AG09309 (cell line): Measurements from ENCODE around the gene SEPTIN1.
"Not testable (repeated sequence)": the region's sequence is repeated elsewhere in the genome, so short reads cannot be mapped to it uniquely, and the experiment has no call there.

Experiments used
- DNase-seq: peaks from one replicate; pipeline ENCODE4 v3.0.0-alpha.2; 2010; ENCODE audit warnings: low read depth
- H3K4me3 ChIP-seq: 2 replicates; pipeline ENCODE4 v1.5.1; 2011; ENCODE audit warnings: mild to moderate bottlenecking, low read depth, low read length, moderate library complexity; ENCODE audit not compliant: control insufficient read depth
- TF ChIP-seq, protein P1 (sequence below): IDR thresholded peaks from 2 replicates; pipeline ENCODE4 v1.5.1; 2011; ENCODE audit warnings: mild to moderate bottlenecking, low read depth, low read length, inconsistent platforms; ENCODE audit not compliant: insufficient read depth, control insufficient read depth; ENCODE audit errors: missing control alignments

The SEPTIN1 gene

GRCh38 chr16:30401768-30402425 lies 19.5 kb upstream of the SEPTIN1 start:
- TF ChIP-seq, protein P1, sequence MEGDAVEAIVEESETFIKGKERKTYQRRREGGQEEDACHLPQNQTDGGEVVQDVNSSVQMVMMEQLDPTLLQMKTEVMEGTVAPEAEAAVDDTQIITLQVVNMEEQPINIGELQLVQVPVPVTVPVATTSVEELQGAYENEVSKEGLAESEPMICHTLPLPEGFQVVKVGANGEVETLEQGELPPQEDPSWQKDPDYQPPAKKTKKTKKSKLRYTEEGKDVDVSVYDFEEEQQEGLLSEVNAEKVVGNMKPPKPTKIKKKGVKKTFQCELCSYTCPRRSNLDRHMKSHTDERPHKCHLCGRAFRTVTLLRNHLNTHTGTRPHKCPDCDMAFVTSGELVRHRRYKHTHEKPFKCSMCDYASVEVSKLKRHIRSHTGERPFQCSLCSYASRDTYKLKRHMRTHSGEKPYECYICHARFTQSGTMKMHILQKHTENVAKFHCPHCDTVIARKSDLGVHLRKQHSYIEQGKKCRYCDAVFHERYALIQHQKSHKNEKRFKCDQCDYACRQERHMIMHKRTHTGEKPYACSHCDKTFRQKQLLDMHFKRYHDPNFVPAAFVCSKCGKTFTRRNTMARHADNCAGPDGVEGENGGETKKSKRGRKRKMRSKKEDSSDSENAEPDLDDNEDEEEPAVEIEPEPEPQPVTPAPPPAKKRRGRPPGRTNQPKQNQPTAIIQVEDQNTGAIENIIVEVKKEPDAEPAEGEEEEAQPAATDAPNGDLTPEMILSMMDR, result no peak
- no peak for DNase-seq
- H3K4me3 ChIP-seq, result no peak overlapping the region

DNA sequence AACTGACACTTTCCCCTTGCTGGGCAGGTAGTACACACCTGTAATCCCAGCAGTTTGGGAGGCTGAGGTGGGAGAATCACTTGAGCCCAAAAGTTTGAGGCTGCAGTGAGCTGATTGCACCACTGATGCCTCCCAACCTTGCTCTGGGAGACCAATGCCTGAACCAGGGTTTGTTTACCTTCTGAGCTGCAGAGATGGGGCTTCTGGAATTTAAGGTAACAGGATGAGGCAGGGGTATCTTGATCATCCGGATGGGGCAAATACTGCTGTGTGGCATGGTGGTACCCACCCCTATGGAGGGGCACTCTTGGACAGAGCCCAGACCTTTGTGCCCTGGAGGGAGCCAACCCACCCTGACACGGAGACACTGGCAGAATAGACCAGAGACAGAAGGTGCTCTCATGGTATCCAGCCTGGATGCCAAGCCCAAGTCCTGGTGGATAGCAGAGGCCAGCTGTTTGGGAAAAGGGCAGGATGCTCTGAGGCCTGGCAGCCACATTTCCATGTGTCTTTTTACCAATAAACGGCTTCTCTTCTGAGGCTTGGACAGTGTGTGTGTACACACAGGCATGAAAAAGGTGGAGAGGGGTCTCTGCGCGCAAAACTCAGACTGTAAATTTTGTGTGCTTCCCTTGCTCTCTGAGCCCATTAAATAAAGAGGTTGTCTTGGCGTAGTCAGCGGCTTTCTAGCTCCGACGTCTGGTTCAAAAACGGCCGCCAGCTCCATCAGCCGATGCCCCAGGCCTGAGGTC lies 17.2 kb upstream of the SEPTIN1 start:
- peak overlapping the region; percentile 71 for H3K4me3 ChIP-seq
- no peak for DNase-seq
- TF ChIP-seq, protein P1, result no peak

- H3K4me3 ChIP-seq, result no peak overlapping the region
- DNase-seq, result no peak
- TF ChIP-seq, protein P1, result no peak
These were observed 16.5 kb upstream of the SEPTIN1 start for GRCh38 chr16:30398661-30399434.

DNA sequence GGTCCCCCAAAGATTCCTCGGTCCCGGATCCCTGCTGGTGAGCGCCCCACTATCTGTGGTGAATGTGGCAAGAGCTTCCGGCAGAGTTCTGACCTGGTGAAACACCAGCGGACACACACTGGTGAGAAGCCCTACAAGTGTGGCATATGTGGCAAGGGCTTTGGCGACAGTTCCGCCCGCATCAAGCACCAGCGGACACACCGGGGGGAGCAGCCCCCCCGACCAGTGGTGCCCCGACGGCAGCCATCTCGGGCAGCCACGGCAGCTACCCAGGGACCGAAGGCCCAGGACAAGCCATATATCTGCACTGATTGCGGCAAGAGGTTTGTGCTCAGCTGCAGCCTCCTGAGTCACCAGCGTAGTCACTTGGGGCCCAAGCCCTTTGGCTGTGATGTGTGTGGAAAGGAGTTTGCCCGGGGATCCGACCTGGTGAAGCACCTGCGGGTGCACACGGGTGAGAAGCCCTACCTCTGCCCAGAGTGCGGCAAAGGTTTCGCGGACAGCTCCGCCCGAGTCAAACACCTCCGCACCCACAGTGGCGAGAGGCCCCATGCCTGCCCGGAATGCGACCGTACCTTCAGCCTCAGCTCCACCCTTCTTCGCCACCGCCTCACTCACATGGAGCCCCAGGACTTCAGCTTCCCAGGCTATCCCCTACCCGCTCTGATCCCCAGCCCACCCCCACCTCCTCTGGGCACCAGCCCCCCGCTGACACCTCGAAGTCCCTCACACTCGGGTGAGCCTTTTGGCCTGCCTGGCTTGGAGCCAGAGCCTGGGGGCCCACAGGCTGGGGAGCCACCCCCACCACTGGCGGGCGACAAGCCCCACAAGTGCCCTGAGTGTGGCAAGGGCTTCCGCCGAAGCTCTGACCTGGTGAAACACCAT lies 15.7 kb upstream of the SEPTIN1 start:
- DNase-seq, result no peak
- TF ChIP-seq, protein P1, result no peak
- no peak overlapping the region for H3K4me3 ChIP-seq

DNA sequence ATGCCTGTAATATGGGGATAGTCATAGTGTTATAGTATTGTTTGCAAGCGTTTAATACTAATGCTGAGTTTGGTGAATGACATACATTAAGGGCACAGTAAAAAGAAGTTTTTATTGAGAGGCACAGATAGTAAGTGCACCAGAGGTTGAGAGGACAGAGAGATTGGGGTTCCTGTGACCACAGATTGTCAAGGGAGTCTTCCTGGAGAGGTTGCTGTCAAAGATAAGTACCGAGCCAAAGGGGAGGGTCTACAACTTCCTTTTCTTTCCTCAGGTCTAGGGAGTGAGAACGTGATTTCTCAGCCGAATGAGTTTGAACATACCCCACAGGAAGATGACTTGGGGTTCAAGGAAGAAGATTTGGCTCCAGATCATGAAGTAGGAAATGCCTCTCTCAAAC lies 14.7 kb upstream of the SEPTIN1 start:
- TF ChIP-seq, protein P1, result no peak
- no peak overlapping the region for H3K4me3 ChIP-seq
- DNase-seq, result no peak

- H3K4me3 ChIP-seq, DNase-seq: not testable (repeated sequence)
These were observed 14.3 kb upstream of the SEPTIN1 start for GRCh38 chr16:30396627-30397026.
